Large intestine (tissue), 3 donors: Measurements from ENCODE around the gene SLC22A5. TPM values are rescaled to one million over a fixed set of nuclear protein-coding genes. Genes with fewer than 3 reads are reported as not detected.

Experiments used
- DNase-seq, 2 donors: peaks; one replicate each; pipeline versions ENCODE4 v3.0.0 to v3.0.0-alpha.2; 2013
- H3K27ac ChIP-seq: one replicate; pipeline ENCODE4 v1.5.1; 2013; ENCODE audit warnings: low read length
- H3K27me3 ChIP-seq: 2 replicates; pipeline ENCODE4 v1.6.1; 2013; ENCODE audit warnings: low read length; ENCODE audit not compliant: control insufficient read depth, insufficient read depth
- H3K36me3 ChIP-seq: 2 replicates; pipeline ENCODE4 v1.6.1; 2013; ENCODE audit warnings: low read length; ENCODE audit not compliant: control insufficient read depth, insufficient read depth
- H3K4me1 ChIP-seq: one replicate; pipeline ENCODE4 v1.6.1; 2013; ENCODE audit warnings: low read length; ENCODE audit not compliant: control insufficient read depth, insufficient read depth
- H3K4me3 ChIP-seq: one replicate; pipeline ENCODE4 v1.5.1; 2013; ENCODE audit warnings: low read length
- H3K9me3 ChIP-seq: one replicate; pipeline ENCODE4 v1.6.1; 2013; ENCODE audit warnings: mild to moderate bottlenecking, low read depth, low read length, moderate library complexity; ENCODE audit not compliant: control insufficient read depth
- WGBS: methylation state at CpG from one replicate; pipeline ENCODE4 v1.1.5; 2013; ENCODE audit warnings: low lambda C conversion rate; ENCODE audit not compliant: insufficient coverage; 5-methylcytosine and 5-hydroxymethylcytosine counted together
- polyA plus RNA-seq: library from polyadenylated mRNA; unstranded; fragments of 120-200 nt; gene quantifications from one replicate; pipeline ENCODE4 v1.2.1, GENCODE V29; 2013

SLC22A5 gene
- polyA plus RNA-seq, 1 donor: 35.1 TPM

DNA sequence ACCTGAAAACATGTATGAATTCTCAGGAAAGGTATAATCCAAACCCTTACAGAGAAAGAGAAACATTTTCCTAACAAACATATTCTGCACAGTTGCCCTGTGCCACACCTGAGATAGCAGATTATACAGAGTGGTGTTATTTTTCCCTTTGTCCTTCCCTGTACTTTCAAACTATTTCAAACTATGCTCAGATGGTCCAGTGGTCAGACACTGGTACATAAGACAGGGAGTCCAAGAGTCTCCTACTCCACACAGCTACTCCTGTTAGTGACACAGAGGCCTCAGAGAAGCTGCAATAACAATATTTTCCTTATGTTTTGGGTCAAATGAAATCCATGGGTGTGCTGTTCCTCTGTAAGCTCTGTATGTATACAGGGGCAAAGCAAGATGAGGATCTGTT lies 30.0 kb upstream of the SLC22A5 start:
- H3K36me3 ChIP-seq: peaks cover 25% of the 10 kb centered on the region
- H3K27me3 ChIP-seq: no peaks in the 10 kb centered on the region
- no peak overlapping the region for H3K4me3 ChIP-seq
- peak in 1 of 2 donors; percentile 57 for DNase-seq
- peak overlapping the region; percentile 17 for H3K27ac ChIP-seq
- H3K9me3 ChIP-seq: no peaks in the 10 kb centered on the region
- H3K4me1 ChIP-seq: peaks cover 3% of the 10 kb centered on the region

- Histone ChIP-seq H3K27me3 (no peaks in the 10 kb centered on the region), H3K27ac (no peak overlapping the region), H3K4me3 (no peak overlapping the region), H3K9me3 (no peaks in the 10 kb centered on the region), H3K36me3 (peaks cover 15% of the 10 kb centered on the region), H3K4me1 (no peaks in the 10 kb centered on the region)
- WGBS: 90% methylated on average over 2 of the region's 5 CpGs
- DNase-seq: no peak
These were observed 27.0 kb upstream of the SLC22A5 start for GRCh38 chr5:132342291-132343180.

DNA sequence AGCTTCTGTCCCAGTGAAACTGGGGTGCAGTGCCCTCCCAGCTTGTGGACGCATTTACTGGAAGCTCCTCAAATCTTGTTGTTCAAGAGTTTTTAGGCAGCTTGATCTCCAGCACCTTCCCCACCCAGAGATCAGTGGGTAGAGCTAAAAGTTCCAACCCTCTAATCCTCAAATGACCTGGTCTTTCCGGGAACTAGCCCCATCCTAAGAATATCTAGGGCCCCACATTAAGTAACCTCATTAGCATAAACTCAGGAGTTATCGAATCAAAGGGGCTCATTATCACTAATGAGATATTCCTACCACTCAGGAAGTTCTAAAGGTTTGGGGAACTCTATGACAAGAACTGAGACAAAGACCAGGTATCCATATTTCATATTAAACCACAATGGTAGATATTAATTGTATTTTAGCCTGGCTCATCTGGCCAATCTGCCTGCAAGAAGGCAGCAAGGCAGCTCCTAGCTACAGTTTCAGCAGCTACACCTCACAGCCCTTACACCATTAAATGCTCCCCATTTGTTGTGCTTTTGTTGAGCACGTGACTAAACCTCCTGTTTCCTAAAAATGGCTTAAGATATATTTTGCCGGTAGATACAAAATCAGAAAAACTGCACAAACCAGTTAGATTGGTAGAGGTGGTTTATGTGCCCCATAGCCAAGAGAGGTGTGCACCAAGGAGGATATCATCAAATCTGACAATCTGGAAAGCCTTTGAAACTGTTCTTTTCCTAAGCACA lies 24.6 kb upstream of the SLC22A5 start:
- Histone ChIP-seq H3K4me1 (no peaks in the 10 kb centered on the region), H3K36me3 (peaks cover 27% of the 10 kb centered on the region), H3K27me3 (no peaks in the 10 kb centered on the region), H3K4me3 (no peak overlapping the region), H3K9me3 (peaks cover 8% of the 10 kb centered on the region), H3K27ac (no peak overlapping the region)
- DNase-seq: no peak
- WGBS: no CpG with 5 or more reads among the region's 5 CpGs

- Histone ChIP-seq H3K4me1 (peaks cover 43% of the 10 kb centered on the region), H3K9me3 (peaks cover 10% of the 10 kb centered on the region), H3K4me3 (no peak overlapping the region), H3K27me3 (no peaks in the 10 kb centered on the region), H3K27ac (peak overlapping the region; percentile 80), H3K36me3 (peaks cover 12% of the 10 kb centered on the region)
- WGBS: no CpG with 5 or more reads among the region's 1 CpG
- DNase-seq: peak in 1 of 2 donors; percentile 65
These were observed 16.0 kb upstream of the SLC22A5 start for GRCh38 chr5:132353486-132353995.

DNA sequence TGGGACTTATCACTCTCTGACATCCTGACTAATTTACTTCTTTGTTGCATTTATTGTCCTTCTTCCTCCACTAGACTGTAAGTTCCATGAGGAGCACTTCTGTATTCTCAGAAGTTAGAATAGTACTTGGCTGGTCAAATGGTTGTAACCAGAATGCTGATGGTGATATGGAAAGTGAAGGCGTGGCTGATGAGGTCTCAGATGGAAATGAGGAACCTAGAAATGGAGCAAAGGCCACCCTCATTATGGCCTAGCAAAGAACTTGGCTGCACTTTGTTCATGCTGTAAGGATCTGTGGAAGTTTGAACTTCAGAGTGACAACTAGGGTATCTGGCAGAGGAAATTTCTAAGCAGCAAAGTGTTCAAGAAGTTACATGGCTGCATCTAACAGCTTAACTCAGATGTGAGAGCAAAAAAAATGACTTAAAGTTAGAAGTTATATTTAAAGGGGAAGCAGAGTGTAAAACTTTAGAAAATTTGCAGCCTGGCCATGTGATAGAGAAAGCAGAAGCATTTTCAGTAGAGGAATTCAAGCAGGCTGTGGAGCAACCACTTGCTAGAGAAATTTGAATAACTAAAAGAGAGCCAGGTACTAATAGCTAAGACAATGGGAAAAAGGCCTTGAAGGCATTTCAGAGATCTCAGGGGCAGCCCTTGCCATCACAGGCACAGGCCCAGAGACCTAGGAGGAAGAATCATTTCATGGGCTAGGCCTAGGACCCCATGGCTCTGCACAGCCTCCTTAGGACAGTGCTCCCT lies 14.9 kb upstream of the SLC22A5 start:
- Histone ChIP-seq H3K4me3 (no peak overlapping the region), H3K36me3 (peaks cover 3% of the 10 kb centered on the region), H3K4me1 (peaks cover 53% of the 10 kb centered on the region), H3K27me3 (no peaks in the 10 kb centered on the region), H3K9me3 (peaks cover 6% of the 10 kb centered on the region), H3K27ac (peak overlapping the region; percentile 80)
- peak; percentile 80 to 90 for DNase-seq
- 40% methylated on average over 1 of the region's 1 CpG for WGBS

DNA sequence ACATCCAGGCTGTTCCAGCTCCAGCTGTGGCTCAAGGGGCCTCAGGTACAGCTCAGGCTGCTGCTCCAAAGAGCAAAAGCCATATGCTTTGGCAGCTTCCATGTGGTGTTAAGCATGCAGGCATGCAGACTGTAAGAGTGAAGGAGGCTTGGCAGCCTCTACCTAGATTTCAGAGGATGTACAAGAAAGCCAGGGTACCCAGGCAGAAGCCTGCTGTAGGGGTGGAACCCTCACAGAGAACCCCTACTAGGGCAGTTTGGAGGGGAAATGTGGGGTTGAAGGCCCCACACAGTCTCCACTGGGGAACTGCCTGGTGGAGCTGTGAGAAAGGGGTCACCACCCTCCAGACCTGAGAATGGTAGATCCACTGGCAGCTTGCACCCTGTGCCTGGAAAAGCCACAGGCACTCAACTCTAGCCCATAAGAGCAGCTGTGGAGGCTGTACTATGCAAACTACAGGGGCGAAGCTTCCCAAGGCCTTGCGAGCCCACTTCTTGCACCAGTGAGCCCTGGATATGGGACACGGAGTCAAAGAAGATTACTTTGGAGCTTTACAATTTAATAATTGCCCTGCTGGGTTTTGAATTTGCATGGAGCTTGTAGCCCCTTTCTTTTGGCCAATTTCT lies 14.3 kb upstream of the SLC22A5 start:
- Histone ChIP-seq H3K4me3 (no peak overlapping the region), H3K4me1 (peaks cover 54% of the 10 kb centered on the region), H3K36me3 (peaks cover 3% of the 10 kb centered on the region), H3K9me3 (no peaks in the 10 kb centered on the region), H3K27ac (peak overlapping the region; percentile 80), H3K27me3 (no peaks in the 10 kb centered on the region)
- peak in 1 of 2 donors; percentile 30 for DNase-seq
- no CpG with 5 or more reads among the region's 3 CpGs for WGBS

- Histone ChIP-seq H3K36me3 (no peaks in the 10 kb centered on the region), H3K4me3 (no peak overlapping the region), H3K4me1 (peaks cover 48% of the 10 kb centered on the region), H3K27me3 (no peaks in the 10 kb centered on the region), H3K27ac (peak overlapping the region; percentile 92), H3K9me3 (no peaks in the 10 kb centered on the region)
- WGBS: no CpG with 5 or more reads among the region's 1 CpG
- DNase-seq: peak; percentile 82 to 90
These were observed 10.7 kb upstream of the SLC22A5 start for GRCh38 chr5:132358775-132359174.

DNA sequence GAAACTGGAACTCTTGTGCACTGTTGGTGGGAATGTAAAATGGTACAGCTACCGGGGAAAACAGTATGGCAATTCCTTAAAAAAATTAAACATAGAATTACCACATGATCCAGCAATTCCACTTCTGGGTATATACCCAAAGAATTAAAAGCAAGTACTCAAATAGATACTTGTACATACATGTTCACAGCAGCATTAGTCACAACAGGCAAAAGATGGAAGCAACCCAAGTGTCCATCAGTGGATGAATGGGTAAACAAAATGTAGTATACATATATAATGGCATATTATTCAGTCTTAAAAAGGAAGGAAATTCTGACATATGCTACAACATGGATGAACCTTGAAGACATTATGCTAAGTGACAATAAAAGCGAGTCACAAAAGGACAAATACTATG lies 7.4 kb upstream of the SLC22A5 start:
- H3K4me3 ChIP-seq: no peak overlapping the region
- H3K27me3 ChIP-seq: no peaks in the 10 kb centered on the region
- no peak overlapping the region for H3K27ac ChIP-seq
- H3K36me3 ChIP-seq: peaks cover 3% of the 10 kb centered on the region
- H3K4me1 ChIP-seq: peaks cover 36% of the 10 kb centered on the region
- peaks cover 5% of the 10 kb centered on the region for H3K9me3 ChIP-seq
- DNase-seq: no peak
- 100% methylated on average over 1 of the region's 2 CpGs for WGBS

DNA sequence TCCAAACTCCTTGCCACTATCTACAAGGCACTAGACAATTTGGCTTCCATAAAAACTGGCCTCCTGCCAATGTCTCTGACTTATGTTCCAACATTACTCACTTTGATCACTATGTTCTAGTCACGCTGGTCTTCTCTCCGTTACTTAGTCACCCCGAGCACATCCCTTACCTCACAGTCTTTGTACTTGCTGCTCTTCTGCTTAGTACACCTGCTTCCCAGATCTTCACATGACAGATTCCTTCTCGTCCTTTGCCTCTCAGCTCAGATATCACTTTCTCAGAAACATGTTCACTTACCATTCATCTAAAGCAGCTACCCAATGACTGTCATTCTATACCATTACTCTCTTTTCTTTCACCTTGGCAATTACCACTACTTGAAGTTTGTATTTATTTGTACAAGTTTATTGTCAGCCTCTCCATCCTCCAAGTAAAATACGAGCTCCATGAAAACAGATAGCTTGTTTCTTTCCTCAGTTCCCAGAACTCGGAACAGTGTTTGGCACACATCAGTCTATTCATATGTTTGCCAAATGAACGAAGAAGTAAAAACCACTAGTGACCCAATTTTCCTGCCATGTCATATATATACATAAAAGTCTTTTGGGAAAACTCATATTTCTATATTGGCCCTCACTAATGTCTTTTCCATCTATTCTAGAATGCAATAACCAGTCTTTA lies 5.9 kb upstream of the SLC22A5 start:
- H3K27ac ChIP-seq: no peak overlapping the region
- peaks cover 29% of the 10 kb centered on the region for H3K4me1 ChIP-seq
- no peak for DNase-seq
- H3K9me3 ChIP-seq: peaks cover 5% of the 10 kb centered on the region
- H3K4me3 ChIP-seq: no peak overlapping the region
- 75% methylated on average over 4 of the region's 7 CpGs for WGBS
- H3K27me3 ChIP-seq: no peaks in the 10 kb centered on the region
- H3K36me3 ChIP-seq: peaks cover 3% of the 10 kb centered on the region
